Nephron (organoid): ENCODE results near the gene KRT75.

Experiments used
- H3K27ac Mint-ChIP-seq, 3 experiments: 2 replicates each; pipeline ENCODE4 v1.8.0; 2020; ENCODE audit warnings: mixed read lengths in 3 of 3, mild to moderate bottlenecking in 2 of 3, moderate library complexity in 1 of 3
- H3K27me3 Mint-ChIP-seq: 2 replicates; pipeline ENCODE4 v1.8.0; 2021; ENCODE audit warnings: low read depth, mild to moderate bottlenecking, moderate library complexity, mixed read lengths
- H3K36me3 Mint-ChIP-seq: 2 replicates; pipeline ENCODE4 v1.8.0; 2020; ENCODE audit warnings: low read depth, mixed read lengths
- H3K4me1 Mint-ChIP-seq: 2 replicates; pipeline ENCODE4 v1.8.0; 2020; ENCODE audit warnings: mixed read lengths
- H3K4me3 Mint-ChIP-seq, 3 experiments: 2 replicates each; pipeline ENCODE4 v1.8.0; 2020; ENCODE audit warnings: mild to moderate bottlenecking in 3 of 3, mixed read lengths in 3 of 3, moderate library complexity in 2 of 3
- H3K9me3 Mint-ChIP-seq: 2 replicates; pipeline ENCODE4 v1.8.0; 2020; ENCODE audit warnings: mixed read lengths
- TF ChIP-seq, protein P1 (sequence below), 3 experiments: fragments of 200-600 bp; sonication (generic); IDR thresholded peaks; one replicate each; pipeline ENCODE4 v1.5.0; 2021; ENCODE audit warnings: antibody characterized with exemption in 3 of 3; ENCODE audit not compliant: unreplicated experiment in 3 of 3

Gene KRT75

DNA sequence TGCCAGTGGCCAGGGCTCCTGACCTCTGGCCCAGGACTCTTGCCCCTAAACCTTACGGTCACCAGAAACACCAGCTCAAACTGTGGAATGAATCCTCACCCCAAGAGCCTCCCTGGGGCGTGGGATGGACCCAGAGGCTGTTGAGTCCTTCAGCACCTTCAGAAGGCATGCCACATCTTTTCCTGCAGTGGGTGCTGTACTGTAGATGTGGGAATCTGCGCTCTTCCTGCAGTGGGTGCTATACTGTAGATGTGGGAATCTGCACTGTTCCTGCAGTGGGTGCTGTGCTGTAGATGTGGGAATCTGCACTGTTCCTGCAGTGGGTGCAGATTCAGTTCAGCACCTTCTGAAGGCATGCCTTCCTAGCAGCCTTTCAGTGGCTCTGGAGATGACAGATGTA, 29.2 kb downstream of the KRT75 start:
- Mint-ChIP-seq H3K4me3 (no peak overlapping the region), H3K27me3 (peaks cover 13% of the 10 kb centered on the region), H3K27ac (no peak overlapping the region), H3K4me1 (no peaks in the 10 kb centered on the region), H3K9me3 (peaks cover 3% of the 10 kb centered on the region), H3K36me3 (no peaks in the 10 kb centered on the region)
- TF ChIP-seq, protein P1, sequence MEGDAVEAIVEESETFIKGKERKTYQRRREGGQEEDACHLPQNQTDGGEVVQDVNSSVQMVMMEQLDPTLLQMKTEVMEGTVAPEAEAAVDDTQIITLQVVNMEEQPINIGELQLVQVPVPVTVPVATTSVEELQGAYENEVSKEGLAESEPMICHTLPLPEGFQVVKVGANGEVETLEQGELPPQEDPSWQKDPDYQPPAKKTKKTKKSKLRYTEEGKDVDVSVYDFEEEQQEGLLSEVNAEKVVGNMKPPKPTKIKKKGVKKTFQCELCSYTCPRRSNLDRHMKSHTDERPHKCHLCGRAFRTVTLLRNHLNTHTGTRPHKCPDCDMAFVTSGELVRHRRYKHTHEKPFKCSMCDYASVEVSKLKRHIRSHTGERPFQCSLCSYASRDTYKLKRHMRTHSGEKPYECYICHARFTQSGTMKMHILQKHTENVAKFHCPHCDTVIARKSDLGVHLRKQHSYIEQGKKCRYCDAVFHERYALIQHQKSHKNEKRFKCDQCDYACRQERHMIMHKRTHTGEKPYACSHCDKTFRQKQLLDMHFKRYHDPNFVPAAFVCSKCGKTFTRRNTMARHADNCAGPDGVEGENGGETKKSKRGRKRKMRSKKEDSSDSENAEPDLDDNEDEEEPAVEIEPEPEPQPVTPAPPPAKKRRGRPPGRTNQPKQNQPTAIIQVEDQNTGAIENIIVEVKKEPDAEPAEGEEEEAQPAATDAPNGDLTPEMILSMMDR (IDR thresholded peaks at IDR 0.05; ENCODE audit: unreplicated experiment in 3 of 3), result no peak

- Mint-ChIP-seq H3K4me1 (no peaks in the 10 kb centered on the region), H3K36me3 (no peaks in the 10 kb centered on the region), H3K27ac (no peak overlapping the region), H3K4me3 (no peak overlapping the region), H3K27me3 (peaks cover 11% of the 10 kb centered on the region), H3K9me3 (peaks cover 1% of the 10 kb centered on the region)
- TF ChIP-seq, protein P1 (IDR thresholded peaks at IDR 0.05; ENCODE audit: unreplicated experiment in 3 of 3), result no peak
Measured at GRCh38 chr12:52403561-52403960, 30.6 kb downstream of the KRT75 start.

- TF ChIP-seq, protein P1 (IDR thresholded peaks at IDR 0.05; ENCODE audit: unreplicated experiment in 3 of 3), result no peak
- Mint-ChIP-seq H3K4me1 (no peaks in the 10 kb centered on the region), H3K27me3 (peaks cover 10% of the 10 kb centered on the region), H3K36me3 (no peaks in the 10 kb centered on the region), H3K9me3 (no peaks in the 10 kb centered on the region), H3K4me3 (no peak overlapping the region), H3K27ac (no peak overlapping the region)
Measured at GRCh38 chr12:52402873-52403540, 31.2 kb downstream of the KRT75 start.

DNA sequence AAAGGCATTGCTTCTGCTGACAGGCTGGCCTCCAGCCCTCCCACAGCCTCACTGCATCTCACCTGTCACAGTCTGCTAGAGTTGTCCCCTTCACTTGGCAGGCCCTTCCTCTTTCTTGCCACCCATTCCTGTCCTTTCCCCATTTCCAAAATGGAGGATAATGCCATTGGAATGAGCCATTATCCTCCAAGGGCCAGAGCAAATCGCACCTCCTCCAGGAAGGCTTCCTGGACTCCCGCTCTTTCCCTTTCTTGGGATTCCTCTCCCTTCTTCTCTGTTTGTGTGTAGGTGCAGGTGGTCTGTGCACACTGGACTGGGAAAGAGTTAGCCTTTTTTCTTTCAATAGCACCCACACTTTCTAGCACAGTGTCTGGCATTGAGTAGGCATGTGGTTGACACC, 31.8 kb downstream of the KRT75 start:
- H3K27me3 Mint-ChIP-seq, result peaks cover 8% of the 10 kb centered on the region
- no peaks in the 10 kb centered on the region for H3K36me3 Mint-ChIP-seq
- TF ChIP-seq, protein P1 (IDR thresholded peaks at IDR 0.05; ENCODE audit: unreplicated experiment in 3 of 3), result no peak
- H3K9me3 Mint-ChIP-seq, result no peaks in the 10 kb centered on the region
- no peaks in the 10 kb centered on the region for H3K4me1 Mint-ChIP-seq
- H3K4me3 Mint-ChIP-seq, result no peak overlapping the region
- no peak overlapping the region for H3K27ac Mint-ChIP-seq

GRCh38 chr12:52401926-52402325, 32.2 kb downstream of the KRT75 start:
- H3K27me3 Mint-ChIP-seq, result peaks cover 12% of the 10 kb centered on the region
- TF ChIP-seq, protein P1 (IDR thresholded peaks at IDR 0.05; ENCODE audit: unreplicated experiment in 3 of 3), result no peak
- H3K4me1 Mint-ChIP-seq, result no peaks in the 10 kb centered on the region
- H3K27ac Mint-ChIP-seq, result no peak overlapping the region
- H3K4me3 Mint-ChIP-seq, result no peak overlapping the region
- H3K36me3 Mint-ChIP-seq, result no peaks in the 10 kb centered on the region
- no peaks in the 10 kb centered on the region for H3K9me3 Mint-ChIP-seq

GRCh38 chr12:52401526-52401925, 32.6 kb downstream of the KRT75 start:
- H3K27me3 Mint-ChIP-seq, result peaks cover 16% of the 10 kb centered on the region
- TF ChIP-seq, protein P1 (IDR thresholded peaks at IDR 0.05; ENCODE audit: unreplicated experiment in 3 of 3), result no peak
- no peak overlapping the region for H3K4me3 Mint-ChIP-seq

More at GRCh38 chr12:52401526-52401925, 32.6 kb downstream of the KRT75 start:
- Mint-ChIP-seq H3K4me1 (no peaks in the 10 kb centered on the region), H3K36me3 (no peaks in the 10 kb centered on the region), H3K27ac (no peak overlapping the region), H3K9me3 (no peaks in the 10 kb centered on the region)
